ENCODE data around the gene ANTKMT. TPM values are rescaled to one million over a fixed set of nuclear protein-coding genes. Genes with fewer than 3 reads are reported as not detected.

ANTKMT gene
- total and polyA plus RNA-seq, 2 of the 8 experiments (the other 6 are each of a cell fraction or from before 2014, with no cell fraction given), result 26.5 to 26.6 TPM

DNA sequence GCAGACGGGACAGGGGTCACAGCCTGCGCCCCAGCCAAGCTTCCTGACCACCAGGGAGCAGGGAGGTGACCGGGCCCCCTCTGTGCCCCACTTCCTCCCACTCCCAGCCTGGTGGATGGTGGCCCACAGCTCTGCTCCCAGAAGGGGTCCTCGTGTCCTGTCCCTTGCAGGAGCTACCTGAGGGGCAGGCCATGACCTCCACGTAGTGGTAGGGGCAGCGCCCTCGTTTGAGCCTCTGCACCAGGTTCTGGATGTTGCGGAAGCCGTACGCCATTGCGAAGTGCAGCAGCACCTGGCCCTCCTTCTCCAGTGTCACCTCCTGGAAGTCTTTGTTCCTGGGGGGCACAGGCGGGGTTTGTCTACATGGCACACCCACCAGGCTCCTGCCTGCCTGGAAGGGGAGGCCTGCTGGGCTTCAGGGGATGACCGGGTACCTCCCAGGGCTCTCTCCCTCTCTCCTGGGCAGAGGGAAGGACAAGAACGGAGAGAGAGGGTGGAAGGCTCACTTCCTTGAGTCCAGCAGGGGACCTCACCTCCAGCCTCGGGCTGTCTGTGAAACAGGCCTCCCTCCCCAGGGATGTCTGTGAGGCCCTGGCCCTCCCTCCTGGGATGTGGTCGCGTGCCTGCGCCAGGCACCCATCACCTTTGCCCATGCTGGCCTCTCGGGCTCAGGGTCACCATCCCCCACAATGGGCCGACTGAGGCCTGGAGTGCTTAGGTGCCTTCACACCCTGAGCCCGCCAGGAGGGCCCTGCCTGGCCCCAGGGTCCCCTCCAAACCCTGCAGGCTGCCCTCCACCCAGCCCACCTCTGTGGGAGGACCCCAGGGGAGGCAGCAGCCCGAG, 9.9 kb downstream of the ANTKMT start:
- FAIRE-seq (no peak), DNase-seq (ENCODE audit: low read depth in 1 of 2, low spot score in 2 of 2) (no peak)
- Histone ChIP-seq H2AFZ (ENCODE audit: low read length) (no peak overlapping the region), H4K8ac (ENCODE audit: extremely low read depth, insufficient read depth, low read length) (no peak overlapping the region), H4K20me1 (replicated peaks in 1 of 2; ENCODE audit: control insufficient read depth in 1 of 2, insufficient read depth in 2 of 2, low read length in 2 of 2) (peaks cover 2 to 12% of the 10 kb centered on the region in 2 experiments), H3K9ac (replicated peaks in 1 of 4; ENCODE audit: extremely low read depth in 1 of 4, low read depth in 3 of 4, low read length in 3 of 4) (no peak overlapping the region), H3K14ac (ENCODE audit: insufficient read length) (no peak overlapping the region), H3K18ac (ENCODE audit: extremely low read depth, low read length) (no peak overlapping the region), H4K91ac (replicated peaks; ENCODE audit: insufficient read length, low read length) (no peak overlapping the region), H3K36me3 (ENCODE audit: control insufficient read depth in 2 of 4, insufficient read depth in 4 of 4, low read length in 3 of 4) (peaks cover 0 to 3% (median under 1%) of the 10 kb centered on the region in 4 experiments; a peak in 1 of 8 replicates), H3K79me2 (ENCODE audit: control insufficient read depth in 1 of 2, insufficient read depth in 2 of 2, low read length in 2 of 2) (no peaks in the 10 kb centered on the region), H4K5ac (ENCODE audit: insufficient read length, low read depth, low read length) (no peak overlapping the region), H2AK5ac (ENCODE audit: low read depth, low read length) (no peak overlapping the region), H2BK5ac (ENCODE audit: low read depth, low read length) (no peak overlapping the region), H3K23ac (ENCODE audit: insufficient read length) (no peak overlapping the region), H3K56ac (replicated peaks; ENCODE audit: insufficient read length, low read depth, low read length) (no peak overlapping the region), H3K4ac (replicated peaks; ENCODE audit: insufficient read length, low read depth, low read length) (no peak overlapping the region), H2BK12ac (ENCODE audit: low read depth, low read length) (no peak overlapping the region), H3K4me2 (ENCODE audit: insufficient read depth in 1 of 2, low read depth in 2 of 2, low read length in 2 of 2) (no peak overlapping the region), H3K4me3 (ENCODE audit: extremely low read depth in 1 of 4, insufficient read depth in 2 of 4, low read depth in 3 of 4, low read length in 4 of 4) (no peak overlapping the region), H2BK120ac (replicated peaks; ENCODE audit: low read depth, low read length) (no peak overlapping the region), H2BK15ac (ENCODE audit: low read length) (no peak overlapping the region), H3K9me3 (ENCODE audit: insufficient read depth in 2 of 2, low read depth in 1 of 2, low read length in 1 of 2) (no peaks in the 10 kb centered on the region), H3K23me2 (ENCODE audit: low read depth, low read length) (peaks cover 19% of the 10 kb centered on the region; the same call in 1 of the 2 replicates), H3K27me3 (replicated peaks in 1 of 4; ENCODE audit: control insufficient read depth in 3 of 4, extremely low read depth in 1 of 4, insufficient read depth in 3 of 4, low read length in 3 of 4) (peaks cover 0 to 10% (median 4%) of the 10 kb centered on the region in 4 experiments; a peak in 4 of 7 replicates), H3K27ac (ENCODE audit: low read depth, low read length) (no peak overlapping the region), H3K4me1 (replicated peaks in 1 of 4; ENCODE audit: control insufficient read depth in 3 of 4, insufficient read depth in 4 of 4, low read length in 3 of 4) (peaks cover 0 to 14% (median 8%) of the 10 kb centered on the region in 4 experiments; a peak in 5 of 7 replicates), H3K79me1 (ENCODE audit: low read depth, low read length) (no peaks in the 10 kb centered on the region), H2BK20ac (ENCODE audit: low read length) (no peak overlapping the region)
- 92% methylated on average over 17 of the region's 22 CpGs; no CpG with 5 or more reads in 1 of the 2 experiments for WGBS, 2 experiments (ENCODE audit: extremely low coverage in 1 of 2, insufficient coverage in 1 of 2, insufficient read length in 1 of 2, insufficient replicate concordance in 2 of 2, low coverage in 1 of 2, low lambda C conversion rate in 2 of 2, missing lambda C conversion rate in 1 of 2)
- CTCF ChIA-PET (ENCODE audit: partially characterized antibody), result interaction anchor here (0.5 to 35.8 kb wide), 6 partner anchors 5 to 683 kb away, joined by 3 to 977 read pairs (median 216); partner anchors contain the start of genes ANTKMT, CCDC78, CHTF18 and CIAO3
- POLR2A ChIA-PET (ENCODE audit: partially characterized antibody), result interaction anchor here (0.8 to 23.0 kb wide), 10 partner anchors 9 to 73 kb away, joined by 3 to 353 read pairs (median 4); partner anchors contain the start of genes ANTKMT, CCDC78, CIAO3 and GNG13
- TF ChIP-seq KDM4A (IDR thresholded peaks at IDR 0.05; ENCODE audit: low read depth, low read length, severe bottlenecking) (no peak), SP1 (IDR thresholded peaks at IDR 0.05; ENCODE audit: low read depth, low read length) (no peak), BRCA1 (IDR thresholded peaks at IDR 0.05; ENCODE audit: low read depth, low read length) (no peak), RAD21 (IDR thresholded peaks at IDR 0.05 in 1 of 2, conservative IDR thresholded peaks at IDR 0.05 in 1 of 2; ENCODE audit: low read depth in 2 of 2, low read length in 2 of 2) (no peak), SIRT6 (IDR thresholded peaks at IDR 0.05; ENCODE audit: low read length) (no peak)
- TF ChIP-seq, protein P1, sequence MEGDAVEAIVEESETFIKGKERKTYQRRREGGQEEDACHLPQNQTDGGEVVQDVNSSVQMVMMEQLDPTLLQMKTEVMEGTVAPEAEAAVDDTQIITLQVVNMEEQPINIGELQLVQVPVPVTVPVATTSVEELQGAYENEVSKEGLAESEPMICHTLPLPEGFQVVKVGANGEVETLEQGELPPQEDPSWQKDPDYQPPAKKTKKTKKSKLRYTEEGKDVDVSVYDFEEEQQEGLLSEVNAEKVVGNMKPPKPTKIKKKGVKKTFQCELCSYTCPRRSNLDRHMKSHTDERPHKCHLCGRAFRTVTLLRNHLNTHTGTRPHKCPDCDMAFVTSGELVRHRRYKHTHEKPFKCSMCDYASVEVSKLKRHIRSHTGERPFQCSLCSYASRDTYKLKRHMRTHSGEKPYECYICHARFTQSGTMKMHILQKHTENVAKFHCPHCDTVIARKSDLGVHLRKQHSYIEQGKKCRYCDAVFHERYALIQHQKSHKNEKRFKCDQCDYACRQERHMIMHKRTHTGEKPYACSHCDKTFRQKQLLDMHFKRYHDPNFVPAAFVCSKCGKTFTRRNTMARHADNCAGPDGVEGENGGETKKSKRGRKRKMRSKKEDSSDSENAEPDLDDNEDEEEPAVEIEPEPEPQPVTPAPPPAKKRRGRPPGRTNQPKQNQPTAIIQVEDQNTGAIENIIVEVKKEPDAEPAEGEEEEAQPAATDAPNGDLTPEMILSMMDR (IDR thresholded peaks at IDR 0.05; ENCODE audit: control extremely low read depth in 1 of 3, insufficient read depth in 1 of 3, low read depth in 1 of 3, low read length in 3 of 3), result no peak
- TF ChIP-seq, protein P2, sequence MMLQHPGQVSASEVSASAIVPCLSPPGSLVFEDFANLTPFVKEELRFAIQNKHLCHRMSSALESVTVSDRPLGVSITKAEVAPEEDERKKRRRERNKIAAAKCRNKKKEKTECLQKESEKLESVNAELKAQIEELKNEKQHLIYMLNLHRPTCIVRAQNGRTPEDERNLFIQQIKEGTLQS (IDR thresholded peaks at IDR 0.05; ENCODE audit: insufficient read depth, low read depth, low read length), result no peak
